SW480 (cell line): ENCODE measurements around the gene GLTPD2.

ENCODE experiments used
- DNase-seq: peaks from one replicate; pipeline ENCODE4 v3.0.0-alpha.2; 2016; ENCODE audit warnings: low spot score

The GLTPD2 gene

DNA sequence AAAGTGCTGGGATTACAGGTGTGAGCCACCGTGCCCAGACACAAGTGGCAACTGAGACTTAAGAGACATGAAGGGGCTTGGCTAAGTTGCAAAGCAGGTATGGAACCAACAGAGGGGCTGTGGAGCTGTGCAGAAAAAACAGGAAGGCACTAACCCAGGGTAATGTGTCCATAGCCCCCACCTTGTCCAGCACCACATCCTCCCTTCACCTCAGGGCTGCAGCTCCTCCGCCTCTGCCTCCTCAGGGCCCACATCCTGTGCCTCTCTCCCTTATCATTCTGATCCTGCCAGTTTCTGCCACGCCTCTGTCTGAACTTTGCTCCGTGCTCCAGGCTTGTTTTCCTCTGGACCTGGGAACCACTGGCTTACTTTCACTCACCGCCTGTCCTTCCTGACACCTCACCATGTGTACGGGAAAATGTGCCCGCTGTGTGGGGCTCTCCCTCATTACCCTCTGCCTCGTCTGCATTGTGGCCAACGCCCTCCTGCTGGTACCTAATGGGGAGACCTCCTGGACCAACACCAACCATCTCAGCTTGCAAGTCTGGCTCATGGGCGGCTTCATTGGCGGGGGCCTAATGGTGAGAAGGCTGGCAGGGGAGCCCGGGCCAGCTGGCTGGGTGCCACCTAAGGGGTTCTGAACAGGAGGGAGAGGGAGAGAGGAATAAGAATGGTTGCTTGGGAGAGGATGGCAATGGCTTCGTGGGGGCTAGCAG, 17.1 kb upstream of the GLTPD2 start, which contains the start of gene TM4SF5:
Gene TM4SF5, plus strand, starts transcription at position 368 of the 716 bp plus-strand sequence. Its CDS starts 37 bp downstream, at position 405.
- DNase-seq = peak; percentile 83

- no peak for DNase-seq
Measured at GRCh38 chr17:4772235-4772613, 16.5 kb upstream of the GLTPD2 start.

DNA sequence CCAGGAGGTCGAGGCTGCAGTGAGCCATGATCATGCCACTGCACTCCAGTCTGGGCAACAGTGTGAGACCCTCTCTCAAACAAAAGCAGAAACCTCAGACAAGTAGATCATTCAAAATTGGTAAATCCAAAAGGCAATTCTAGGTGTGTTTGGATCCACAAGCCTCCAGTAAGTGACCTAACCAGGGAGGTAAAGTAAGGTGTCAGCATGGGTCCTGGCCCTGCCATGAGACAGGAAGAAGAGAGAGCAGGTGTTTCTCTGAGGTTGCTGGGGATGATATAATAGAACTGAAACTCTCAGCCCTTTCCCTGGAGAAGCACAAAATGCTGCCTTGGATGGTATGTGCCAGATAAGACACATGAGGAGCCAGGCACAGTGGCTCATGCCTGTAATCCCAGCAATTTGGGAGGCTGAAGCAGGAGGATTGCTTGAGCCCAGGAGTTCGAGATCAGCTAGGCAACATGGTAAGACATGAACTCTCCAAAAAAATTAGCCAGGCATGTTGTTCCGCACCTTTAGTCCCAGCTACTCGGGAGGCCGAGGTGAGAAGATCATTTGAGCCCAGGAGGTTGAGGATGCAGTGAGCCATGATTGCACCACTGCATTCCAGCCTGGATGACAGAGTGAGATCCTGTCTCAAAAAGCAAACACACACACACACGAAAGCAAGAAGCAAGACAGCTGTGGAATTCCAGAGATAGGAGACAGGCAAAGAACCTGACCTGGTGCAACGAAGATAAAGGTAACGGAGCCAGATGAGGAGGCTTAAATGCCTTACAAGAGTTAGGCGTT, 10.6 kb upstream of the GLTPD2 start:
- DNase-seq = no peak

DNA sequence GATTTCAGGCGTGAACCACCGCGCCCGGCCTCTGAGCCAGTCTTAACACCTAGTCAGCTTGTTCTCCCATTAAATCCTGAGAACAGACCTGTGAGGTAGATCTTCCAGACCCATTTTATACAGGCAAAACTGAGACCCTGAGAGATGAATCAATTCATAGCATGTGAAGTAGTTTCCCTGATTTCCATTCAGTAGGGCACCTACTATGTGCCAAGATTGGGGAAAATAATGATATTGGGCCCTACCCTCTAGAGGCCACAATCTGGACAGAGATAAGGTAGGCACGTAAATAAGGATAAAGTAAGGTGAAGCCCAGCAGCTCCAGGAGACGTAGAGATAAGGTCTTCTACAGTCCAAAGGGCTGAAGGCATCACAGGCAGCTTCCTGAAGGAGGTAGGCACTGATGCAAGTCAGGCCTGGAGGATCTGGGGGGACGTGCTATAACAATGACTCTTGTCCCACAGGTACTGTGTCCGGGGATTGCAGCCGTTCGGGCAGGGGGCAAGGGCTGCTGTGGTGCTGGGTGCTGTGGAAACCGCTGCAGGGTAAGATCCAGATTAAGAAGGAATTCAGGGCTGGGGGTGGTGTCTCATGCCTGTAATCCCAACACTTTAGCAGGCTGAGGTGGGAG, 8.3 kb upstream of the GLTPD2 start:
- DNase-seq = no peak

GRCh38 chr17:4782652-4783051, 6.1 kb upstream of the GLTPD2 start:
- DNase-seq = no peak

DNA sequence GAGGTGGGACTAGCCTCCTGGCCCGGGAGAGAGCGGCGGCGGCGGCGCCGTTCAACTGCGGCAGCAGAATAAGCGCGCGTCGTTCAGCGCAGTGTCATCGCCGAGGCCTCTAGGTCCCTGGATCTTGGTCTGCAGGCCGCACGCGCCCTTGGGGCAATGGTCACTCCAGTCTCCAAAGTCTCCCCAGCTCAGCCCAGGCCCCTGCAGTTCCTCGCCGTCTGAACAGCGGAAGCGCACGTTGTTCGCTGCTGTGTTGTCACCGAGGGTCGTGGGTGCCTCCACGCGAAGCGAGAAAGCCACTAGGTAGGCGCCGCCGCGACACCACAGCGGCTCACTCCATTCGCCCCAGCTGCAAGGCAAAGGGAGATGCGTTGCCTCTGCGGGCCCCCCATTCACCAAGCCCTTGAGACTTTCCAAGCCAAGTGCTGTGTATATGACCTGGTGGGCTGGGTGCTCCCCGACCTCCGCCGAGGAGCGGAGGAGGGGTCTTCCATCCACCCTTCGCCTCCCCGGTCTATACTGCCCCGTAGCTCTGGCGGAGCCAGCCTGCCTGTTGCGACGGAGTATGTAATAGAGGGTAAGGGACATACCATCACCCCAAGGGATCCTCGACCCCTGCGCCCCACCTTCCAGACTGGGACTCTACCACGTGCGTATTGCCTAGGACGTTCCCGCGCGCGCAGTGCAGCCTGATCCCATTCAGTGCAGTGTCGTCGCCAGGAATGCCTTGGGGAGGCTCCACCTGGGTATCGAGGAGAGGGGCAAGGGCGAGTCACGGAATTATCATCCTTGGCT, 3.3 kb upstream of the GLTPD2 start:
- no peak for DNase-seq

GRCh38 chr17:4786106-4786511, 2.7 kb upstream of the GLTPD2 start, which contains the start of gene VMO1:
VMO1 (minus strand) TSS chr17:4786364; CDS start chr17:4786352, 12 bp downstream.
- no peak for DNase-seq

DNA sequence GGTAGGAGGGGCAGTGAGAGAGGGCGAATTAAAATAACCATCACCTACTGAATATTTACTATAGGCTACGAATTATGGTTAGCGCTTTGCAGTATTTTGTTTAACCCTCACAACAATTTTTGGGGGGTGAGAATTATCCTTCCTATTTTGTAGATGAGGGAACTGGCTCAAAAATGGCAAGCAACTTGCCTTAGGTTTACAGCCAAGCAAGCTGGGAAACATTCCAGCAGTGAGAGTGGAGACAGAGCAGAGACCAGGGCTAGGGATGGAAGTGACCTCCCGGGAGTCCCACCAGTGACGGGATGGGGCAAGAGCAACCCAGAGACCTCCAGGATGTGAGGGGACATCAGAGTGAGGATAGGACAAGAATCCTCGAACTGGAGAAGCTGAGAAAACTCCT, 2.2 kb upstream of the GLTPD2 start:
- DNase-seq = no peak

GRCh38 chr17:4788159-4788806, 481 bp upstream of the GLTPD2 start:
- DNase-seq = no peak

- DNase-seq = no peak
Measured at GRCh38 chr17:4789701-4789950, 862 bp downstream of the GLTPD2 start.

DNA sequence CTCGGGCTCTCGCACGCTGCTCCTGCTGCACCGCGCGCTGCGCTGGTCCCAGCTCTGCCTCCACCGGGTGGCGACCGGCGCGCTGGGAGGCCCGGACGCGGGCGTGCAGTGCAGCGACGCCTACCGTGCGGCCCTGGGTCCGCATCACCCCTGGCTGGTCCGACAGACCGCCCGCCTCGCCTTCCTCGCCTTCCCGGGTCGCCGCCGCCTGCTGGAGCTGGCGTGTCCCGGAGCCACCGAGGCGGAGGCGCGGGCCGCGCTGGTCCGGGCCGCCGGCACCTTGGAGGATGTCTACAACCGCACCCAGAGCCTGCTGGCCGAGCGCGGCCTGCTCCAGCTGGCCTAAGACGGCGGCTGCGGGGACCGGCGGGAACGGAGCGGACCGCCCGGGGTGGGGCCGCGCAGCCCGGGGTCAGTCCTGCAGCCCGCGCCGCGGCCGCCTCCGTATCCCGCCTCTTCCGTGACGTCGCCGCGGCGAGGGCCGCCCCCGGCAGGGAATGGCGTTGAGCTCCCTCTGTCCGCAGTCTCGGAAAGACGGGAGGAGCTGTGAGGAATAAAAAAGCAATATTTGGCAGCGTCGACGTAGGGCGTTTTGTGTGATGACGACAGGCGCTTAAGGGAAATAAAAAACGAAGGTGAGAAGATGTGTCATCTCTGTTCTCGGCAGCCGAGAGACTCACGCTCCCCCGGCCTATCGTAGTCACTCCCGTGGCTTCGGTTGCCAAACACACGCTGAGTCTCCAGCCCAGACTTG, 1.4 kb downstream of the GLTPD2 start:
- peak; percentile 86 for DNase-seq

- no peak for DNase-seq
Measured at GRCh38 chr17:4790705-4791088, 1.9 kb downstream of the GLTPD2 start.

GRCh38 chr17:4795168-4795567, 6.4 kb downstream of the GLTPD2 start:
- no peak for DNase-seq

GRCh38 chr17:4796552-4796920, 7.8 kb downstream of the GLTPD2 start:
- DNase-seq = peak; percentile 25

- DNase-seq = no peak
Measured at GRCh38 chr17:4800462-4801196, 11.9 kb downstream of the GLTPD2 start.

GRCh38 chr17:4802228-4802627, 13.5 kb downstream of the GLTPD2 start, which contains the start of gene C17orf114:
C17orf114 (minus strand) TSS chr17:4802328.
- DNase-seq = no peak

DNA sequence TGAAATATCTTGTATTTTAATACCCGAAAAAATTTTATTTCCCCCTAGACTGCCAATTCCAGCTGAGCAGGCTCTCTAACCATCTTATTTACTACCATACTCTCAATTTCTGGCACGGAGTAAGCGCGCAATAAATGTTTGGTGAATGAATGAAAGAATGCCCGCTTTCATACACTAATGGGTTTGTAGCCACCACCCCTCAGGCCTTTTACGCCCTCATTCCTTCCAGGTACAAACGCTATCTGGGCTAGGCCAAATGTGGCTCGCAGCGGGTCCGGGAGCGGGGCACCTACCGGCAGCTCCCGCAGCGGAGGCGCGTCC, 17.7 kb downstream of the GLTPD2 start:
- DNase-seq = peak; percentile 53

DNA sequence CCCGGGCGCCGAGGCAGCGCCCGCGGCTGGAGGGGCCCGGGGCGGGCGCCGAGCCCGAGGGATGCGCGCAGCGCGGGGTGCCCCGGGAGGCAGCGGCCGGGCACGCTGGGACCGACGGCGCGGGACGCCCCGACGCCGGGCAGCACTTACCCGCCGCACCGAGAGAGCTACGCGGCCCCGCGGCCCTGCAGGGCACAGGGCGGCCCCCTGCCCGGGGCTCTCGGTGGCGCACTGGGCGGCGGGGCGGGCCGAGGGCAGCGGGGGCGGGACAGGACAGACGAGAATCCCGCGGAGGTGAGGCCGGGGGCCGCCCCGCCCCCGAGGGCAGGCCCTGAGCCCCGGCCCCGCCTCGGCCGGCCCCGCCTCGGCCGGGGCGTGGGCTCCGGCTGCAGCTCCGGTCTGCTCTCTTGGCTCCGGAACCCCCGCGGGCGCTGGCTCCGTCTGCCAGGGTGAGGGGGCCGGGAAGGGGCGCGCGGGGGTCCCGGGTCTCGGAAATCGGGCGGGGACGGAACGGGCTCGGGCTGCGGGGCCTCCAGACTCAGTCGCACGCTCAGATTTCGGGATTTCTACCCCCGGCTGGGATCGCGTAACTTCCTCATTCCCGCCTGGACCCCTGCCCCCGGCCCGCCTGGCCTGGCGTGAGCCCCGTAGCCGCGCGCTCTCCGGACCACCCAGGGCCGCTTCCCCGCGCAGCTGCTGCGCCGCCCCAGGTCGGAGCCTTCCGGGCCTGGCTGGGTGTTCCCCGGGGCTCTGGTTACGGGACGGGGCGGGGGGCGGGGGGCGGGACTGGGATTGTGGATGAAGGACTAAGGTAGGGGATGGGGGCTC, 18.2 kb downstream of the GLTPD2 start, which contains the start of gene PLD2:
Gene PLD2, plus strand, starts transcription at position 376 of the 828 bp plus-strand sequence. CDS start 621 bp downstream, outside the sequence.
- peak; percentile 72 for DNase-seq

GRCh38 chr17:4807605-4808377, 19.0 kb downstream of the GLTPD2 start:
- no peak for DNase-seq
